Measurements from ENCODE around the gene MRPS7.

- TF ChIP-seq RAD21 (conservative IDR thresholded peaks at IDR 0.05) (peak; percentile 16), EZH2 (IDR thresholded peaks at IDR 0.05; ENCODE audit: borderline replicate concordance, insufficient read depth, low read length, poor library complexity, severe bottlenecking) (no peak), CTCF (IDR thresholded peaks at IDR 0.05; ENCODE audit: poor library complexity, severe bottlenecking) (peak; percentile 44), POLR2AphosphoS5 (IDR thresholded peaks at IDR 0.05) (no peak), EP300 (conservative IDR thresholded peaks at IDR 0.05; ENCODE audit: poor library complexity, severe bottlenecking) (no peak), MXI1 (conservative IDR thresholded peaks at IDR 0.05; ENCODE audit: poor library complexity, severe bottlenecking) (no peak)
These were observed 8.7 kb downstream of the MRPS7 start for GRCh38 chr17:75270218-75270965.
